ENCODE results near the gene CASZ1.

The CASZ1 gene

GRCh38 chr1:10796029-10796944 is at the start of gene CASZ1:
TSS of gene CASZ1 (minus strand) at chr1:10796646. CDS start at chr1:10693889, 102,757 bp downstream.
- peak; percentile 93 for DNase-seq

GRCh38 chr1:10843697-10844096 is 47.3 kb upstream of the CASZ1 start:
- DNase-seq: no peak

- no peak for DNase-seq
Measured at GRCh38 chr1:10841118-10841517, 44.7 kb upstream of the CASZ1 start.

- DNase-seq: no peak
Measured at GRCh38 chr1:10839188-10839770, 42.8 kb upstream of the CASZ1 start.

GRCh38 chr1:10838541-10838940 is 42.1 kb upstream of the CASZ1 start:
- DNase-seq: no peak

- no peak for DNase-seq
Measured at GRCh38 chr1:10836726-10837125, 40.3 kb upstream of the CASZ1 start.

- peak; percentile 75 for DNase-seq
Measured at GRCh38 chr1:10835822-10836421, 39.5 kb upstream of the CASZ1 start.

GRCh38 chr1:10835421-10835820 is 39.0 kb upstream of the CASZ1 start:
- no peak for DNase-seq

- DNase-seq: no peak
Measured at GRCh38 chr1:10834770-10835412, 38.4 kb upstream of the CASZ1 start.

GRCh38 chr1:10833630-10834557 is 37.4 kb upstream of the CASZ1 start:
- no peak for DNase-seq

- no peak for DNase-seq
Measured at GRCh38 chr1:10832703-10833102, 36.3 kb upstream of the CASZ1 start.

GRCh38 chr1:10830961-10831668 is 34.7 kb upstream of the CASZ1 start:
- no peak for DNase-seq

- no peak for DNase-seq
Measured at GRCh38 chr1:10829965-10830515, 33.6 kb upstream of the CASZ1 start.

GRCh38 chr1:10829067-10829818 is 32.8 kb upstream of the CASZ1 start:
- DNase-seq: no peak

- DNase-seq: no peak
Measured at GRCh38 chr1:10827377-10828333, 31.2 kb upstream of the CASZ1 start.

GRCh38 chr1:10825592-10825991 is 29.1 kb upstream of the CASZ1 start:
- no peak for DNase-seq

GRCh38 chr1:10824821-10825540 is 28.5 kb upstream of the CASZ1 start:
- no peak for DNase-seq

GRCh38 chr1:10823000-10823401 is 26.6 kb upstream of the CASZ1 start:
- peak; percentile 8 for DNase-seq

GRCh38 chr1:10821388-10821787 is 24.9 kb upstream of the CASZ1 start:
- no peak for DNase-seq
